HTR-8/SVneo (cell line): ENCODE data around the gene GOT2.
"Not testable (repeated sequence)": the region's sequence is repeated elsewhere in the genome, so short reads cannot be mapped to it uniquely, and the experiment has no call there.

Experiments used
- DNase-seq: peaks from one replicate; pipeline ENCODE4 v3.0.0; 2011; ENCODE audit warnings: low spot score, mixed read lengths; ENCODE audit not compliant: insufficient read length
- FAIRE-seq: peaks from 2 replicates; lab custom pipeline; 2011; peaks lifted over from hg19 to GRCh38; lab: Jason Lieb, UNC

The GOT2 gene

DNA sequence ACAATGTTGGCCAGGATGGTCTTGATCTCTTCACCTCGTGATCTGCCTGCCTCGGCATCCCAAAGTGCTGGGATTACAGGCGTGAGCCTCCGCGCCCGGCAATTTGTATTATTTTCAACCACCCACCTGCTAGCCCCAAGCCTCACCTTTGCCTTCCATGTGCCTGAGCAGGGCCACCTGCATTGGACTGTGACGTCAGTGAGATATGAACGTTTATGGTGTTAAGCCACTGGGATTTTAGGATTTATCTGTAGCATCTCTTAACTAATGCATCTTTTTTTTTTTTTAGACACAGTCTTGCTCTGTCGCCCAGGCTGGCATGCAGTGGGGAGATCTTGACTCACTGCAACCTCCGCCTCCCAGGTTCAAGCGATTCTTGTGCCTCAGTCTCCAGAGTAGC lies 74.2 kb downstream of the GOT2 start:
- not testable (repeated sequence) for DNase-seq, FAIRE-seq

- DNase-seq: no peak
- no peak for FAIRE-seq
Measured at GRCh38 chr16:58658796-58659211, 75.3 kb downstream of the GOT2 start.
